Measurements from ENCODE around the gene DAB2. TPM values are rescaled to one million over a fixed set of nuclear protein-coding genes. Genes with fewer than 3 reads are reported as not detected.

The DAB2 gene
- total and polyA plus RNA-seq, 8 donors, result 96.8 to 162 (median 120) TPM

DNA sequence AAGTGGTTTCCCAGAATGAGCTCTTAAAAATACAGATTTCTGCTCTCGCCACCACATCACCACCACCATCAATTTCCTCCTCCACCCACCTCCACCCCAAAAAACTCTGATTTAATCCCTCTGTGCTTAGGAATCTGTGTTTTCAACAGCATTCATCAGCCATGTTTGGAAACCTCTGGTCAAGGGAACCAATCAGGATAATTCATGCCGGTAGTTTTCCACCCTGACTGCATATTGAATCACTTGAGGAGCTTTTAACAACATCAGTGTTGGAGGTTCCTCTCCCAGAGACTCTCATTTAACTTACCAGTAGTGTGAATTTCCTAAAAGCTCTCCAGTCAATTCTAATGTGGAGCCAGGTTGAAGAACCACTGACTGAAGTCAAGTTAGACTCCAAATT, 46.0 kb upstream of the DAB2 start:
- Histone ChIP-seq H3K4me1 (peaks cover 0 to 15% of the 10 kb centered on the region in 2 donors), H3K27me3 (no peaks in the 10 kb centered on the region), H3K27ac (peak overlapping the region in 1 of 2 donors; percentile 65), H3K4me3 (no peak overlapping the region), H3K9me3 (no peaks in the 10 kb centered on the region), H3K36me3 (no peaks in the 10 kb centered on the region)
- ATAC-seq, result no peak
- intact Hi-C loops (cut with DNase I), result no loop called here
- no peak for DNase-seq
- TF ChIP-seq, protein P1, sequence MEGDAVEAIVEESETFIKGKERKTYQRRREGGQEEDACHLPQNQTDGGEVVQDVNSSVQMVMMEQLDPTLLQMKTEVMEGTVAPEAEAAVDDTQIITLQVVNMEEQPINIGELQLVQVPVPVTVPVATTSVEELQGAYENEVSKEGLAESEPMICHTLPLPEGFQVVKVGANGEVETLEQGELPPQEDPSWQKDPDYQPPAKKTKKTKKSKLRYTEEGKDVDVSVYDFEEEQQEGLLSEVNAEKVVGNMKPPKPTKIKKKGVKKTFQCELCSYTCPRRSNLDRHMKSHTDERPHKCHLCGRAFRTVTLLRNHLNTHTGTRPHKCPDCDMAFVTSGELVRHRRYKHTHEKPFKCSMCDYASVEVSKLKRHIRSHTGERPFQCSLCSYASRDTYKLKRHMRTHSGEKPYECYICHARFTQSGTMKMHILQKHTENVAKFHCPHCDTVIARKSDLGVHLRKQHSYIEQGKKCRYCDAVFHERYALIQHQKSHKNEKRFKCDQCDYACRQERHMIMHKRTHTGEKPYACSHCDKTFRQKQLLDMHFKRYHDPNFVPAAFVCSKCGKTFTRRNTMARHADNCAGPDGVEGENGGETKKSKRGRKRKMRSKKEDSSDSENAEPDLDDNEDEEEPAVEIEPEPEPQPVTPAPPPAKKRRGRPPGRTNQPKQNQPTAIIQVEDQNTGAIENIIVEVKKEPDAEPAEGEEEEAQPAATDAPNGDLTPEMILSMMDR (IDR thresholded peaks at IDR 0.05), result no peak

DNA sequence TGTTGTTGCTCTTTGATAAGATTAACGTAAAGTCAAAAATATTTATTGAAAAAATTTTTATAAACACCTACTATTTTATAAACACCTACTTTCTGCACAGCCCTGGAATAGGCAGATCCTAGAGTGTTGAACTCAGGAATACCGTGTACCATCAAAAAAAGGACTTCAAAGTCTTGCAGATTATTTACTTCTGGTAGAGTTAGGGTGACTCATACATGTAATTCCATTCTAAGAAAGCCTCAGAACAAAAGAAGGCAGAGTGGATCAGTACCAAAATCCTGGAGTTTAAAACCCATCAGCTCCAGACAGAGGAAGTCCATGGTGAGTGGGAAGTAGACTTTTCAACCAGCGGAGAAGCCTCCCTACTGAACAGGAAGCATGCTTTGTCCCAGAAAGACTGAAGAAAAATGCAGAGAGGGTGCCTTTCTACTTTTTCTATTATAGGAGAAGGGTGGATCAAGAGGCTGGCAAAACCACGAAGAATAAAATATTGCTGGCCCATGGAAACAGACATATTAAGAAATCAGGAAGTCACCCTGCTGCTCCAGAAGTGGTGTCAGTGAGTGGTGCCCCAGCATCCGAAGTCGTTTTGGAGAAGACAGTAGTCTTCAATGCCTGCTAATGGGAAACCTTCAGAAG, 45.1 kb upstream of the DAB2 start:
- Histone ChIP-seq H3K27me3 (no peaks in the 10 kb centered on the region), H3K36me3 (no peaks in the 10 kb centered on the region), H3K4me1 (peaks cover 0 to 15% of the 10 kb centered on the region in 2 donors), H3K9me3 (no peaks in the 10 kb centered on the region), H3K27ac (peak overlapping the region in 1 of 2 donors; percentile 65), H3K4me3 (no peak overlapping the region)
- ATAC-seq (peak; percentile 62), DNase-seq (no peak)
- intact Hi-C loops (cut with DNase I), result no loop called here
- TF ChIP-seq, protein P1 (IDR thresholded peaks at IDR 0.05), result no peak

DNA sequence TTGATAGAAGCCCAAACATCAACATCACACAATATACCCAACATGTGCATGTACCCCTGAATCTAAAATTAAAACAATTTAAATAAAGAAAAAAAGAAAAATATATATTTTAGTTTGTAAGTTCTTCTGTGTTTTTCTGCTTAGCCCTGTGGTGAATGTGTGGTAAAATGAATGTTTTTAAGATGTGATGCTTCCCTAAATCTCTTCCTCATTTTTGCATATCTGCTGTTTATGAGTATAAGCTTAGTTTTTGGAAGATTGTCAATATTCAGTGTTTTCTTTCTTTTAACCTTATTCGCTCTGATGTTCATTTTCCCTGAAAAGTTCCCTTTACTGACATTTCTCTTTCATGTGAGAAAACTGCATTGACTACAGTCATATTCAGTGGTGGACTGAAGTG, 44.4 kb upstream of the DAB2 start:
- H3K27ac ChIP-seq, result peak overlapping the region in 1 of 2 donors; percentile 65
- intact Hi-C loops (cut with DNase I), result no loop called here
- H3K9me3 ChIP-seq, result no peaks in the 10 kb centered on the region
- peaks cover 0 to 15% of the 10 kb centered on the region in 2 donors for H3K4me1 ChIP-seq
- no peak overlapping the region for H3K4me3 ChIP-seq
- H3K27me3 ChIP-seq, result no peaks in the 10 kb centered on the region
- H3K36me3 ChIP-seq, result no peaks in the 10 kb centered on the region
- ATAC-seq, result peak; percentile 33
- TF ChIP-seq, protein P1 (IDR thresholded peaks at IDR 0.05), result no peak
- no peak for DNase-seq

DNA sequence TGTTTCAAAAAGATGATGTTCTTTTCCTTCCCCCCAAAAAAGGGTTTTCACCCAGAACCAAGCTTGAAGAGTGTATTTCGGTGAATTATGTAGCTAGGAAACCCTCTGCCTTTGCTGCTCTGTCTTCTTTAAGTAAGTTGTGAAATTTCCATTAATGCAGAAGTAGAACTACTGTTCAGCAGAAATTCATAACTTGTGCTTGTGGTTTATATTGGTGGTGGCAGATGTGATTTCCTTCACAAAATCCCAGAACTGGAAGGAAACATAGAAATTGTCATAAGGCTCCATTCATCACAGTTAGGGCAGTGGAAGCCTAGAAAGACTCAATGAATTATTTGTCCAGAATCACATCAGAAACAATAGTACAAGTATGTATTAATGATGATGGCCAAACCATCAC, 42.1 kb upstream of the DAB2 start:
- no peak overlapping the region for H3K4me3 ChIP-seq
- no peak for DNase-seq
- H3K9me3 ChIP-seq, result no peaks in the 10 kb centered on the region
- intact Hi-C loops (cut with DNase I), result no loop called here
- H3K27ac ChIP-seq, result peak overlapping the region in 1 of 2 donors; percentile 72
- H3K4me1 ChIP-seq, result peaks cover 0 to 15% of the 10 kb centered on the region in 2 donors
- no peaks in the 10 kb centered on the region for H3K36me3 ChIP-seq
- H3K27me3 ChIP-seq, result no peaks in the 10 kb centered on the region
- peak; percentile 26 for ATAC-seq
- TF ChIP-seq, protein P1 (IDR thresholded peaks at IDR 0.05), result no peak

DNA sequence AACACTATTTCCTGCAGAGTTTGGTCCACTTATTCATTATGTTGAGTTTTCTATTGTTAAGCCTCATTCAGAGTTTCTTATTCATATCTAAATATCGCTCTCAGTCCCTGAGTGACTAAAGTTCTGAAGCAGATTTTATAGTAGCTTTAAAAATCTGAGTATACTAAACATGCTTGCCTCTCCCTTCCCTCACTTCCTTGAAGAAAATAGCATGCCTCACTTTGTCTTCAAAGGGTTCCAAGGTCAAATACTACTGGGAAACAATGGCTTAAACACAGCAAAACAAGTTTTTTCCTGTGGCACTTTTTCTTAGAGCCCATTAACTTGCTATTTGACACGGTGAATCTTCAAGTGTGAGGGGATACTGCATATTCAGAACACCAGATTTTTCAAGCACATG, 41.1 kb upstream of the DAB2 start:
- H3K27me3 ChIP-seq, result no peaks in the 10 kb centered on the region
- peaks cover 0 to 22% of the 10 kb centered on the region in 2 donors for H3K4me1 ChIP-seq
- no peak overlapping the region for H3K4me3 ChIP-seq
- no peak for ATAC-seq
- peak overlapping the region in 1 of 2 donors; percentile 72 for H3K27ac ChIP-seq
- no peak for DNase-seq
- H3K36me3 ChIP-seq, result no peaks in the 10 kb centered on the region
- TF ChIP-seq, protein P1 (IDR thresholded peaks at IDR 0.05), result no peak
- intact Hi-C loops (cut with DNase I), result no loop called here
- H3K9me3 ChIP-seq, result no peaks in the 10 kb centered on the region

Data from left lung (tissue), 10 donors.